Psoas muscle (tissue), 8 donors: ENCODE results near the gene RAD51B. TPM values are rescaled to one million over a fixed set of nuclear protein-coding genes. Genes with fewer than 3 reads are reported as not detected.

Source experiments
- ATAC-seq, 4 donors: fragments of 200-7000 bp; cut with Tn5 transposase; one replicate each; pipeline ENCODE4 v1.9.1; 2020; ENCODE audit warnings: moderate library complexity in 3 of 4, mild to moderate bottlenecking in 2 of 4
- DNase-seq, 2 donors: peaks; one replicate each; pipeline ENCODE4 v3.0.0-alpha.2; 2020
- H3K27ac ChIP-seq: fragments of 200-600 bp; one replicate; pipeline ENCODE4 v1.8.0; 2022
- H3K27me3 ChIP-seq, 3 donors: fragments of 200-600 bp in 1 of 3; one replicate each; pipeline versions ENCODE4 v1.6.1 to v1.8.0; 2013 to 2022; ENCODE audit warnings: low read length in 2 of 3, mild to moderate bottlenecking in 2 of 3, moderate library complexity in 1 of 3; ENCODE audit not compliant: insufficient read depth in 3 of 3
- H3K36me3 ChIP-seq, 2 donors: fragments of 200-600 bp in 1 of 2; one replicate each; pipeline versions ENCODE4 v1.6.1 to v1.8.0; 2013 to 2022; ENCODE audit warnings: low read depth in 1 of 2, mild to moderate bottlenecking in 1 of 2, moderate library complexity in 1 of 2; ENCODE audit not compliant: insufficient read depth in 1 of 2
- H3K4me1 ChIP-seq: fragments of 200-600 bp; one replicate; pipeline ENCODE4 v1.8.0; 2022
- H3K4me3 ChIP-seq: fragments of 200-600 bp; one replicate; pipeline ENCODE4 v1.8.0; 2022; ENCODE audit warnings: mild to moderate bottlenecking
- H3K9me3 ChIP-seq: fragments of 200-600 bp; one replicate; pipeline ENCODE4 v1.8.0; 2022
- WGBS, 3 donors: extraction: QIAGEN DNeasy Blood & Tissue Kit; methylation state at CpG; one replicate each; pipeline versions ENCODE4 v1.1.6 to v1.1.7; 2013; 5-methylcytosine and 5-hydroxymethylcytosine counted together
- intact Hi-C, 2 donors: fragments of 100-400 bp; cut with DNase I; formaldehyde crosslinking; loops; one replicate each; pipeline versions ENCODE4 v1.11.0 to v1.14.2; 2022
- polyA plus RNA-seq, 3 donors: library from polyadenylated mRNA; stranded (reverse); fragments of 200-250 nt; gene quantifications; one replicate each; pipeline ENCODE4 v1.2.3, GENCODE V29; 2013
- total RNA-seq, 4 donors: library from RNA; stranded (reverse); fragmentation: NEBNext Ultra II Directional in 2 of 4; extraction: Animal tissue kit (Norgen Biotek cat#: 25700) in 2 of 4; gene quantifications; one replicate each; pipeline versions ENCODE4 v1.2.1 to v1.2.4, GENCODE V29; 2021 to 2023
- TF ChIP-seq, protein P1 (sequence below): fragments of 200-600 bp; IDR thresholded peaks from one replicate; pipeline ENCODE4 v1.8.0; 2022; ENCODE audit warnings: antibody characterized with exemption
- donor health status: healthy with polysubstance abuse.
- donor health status: DM: no; HTN: no; CAD: no; lungs with moderate emphysema.
- donor health status: Bipolar disorder and iron deficiency.
- donor health status: healthy.
- donor health status: DM: yes; HTN: yes; CAD: no.
- donor health status: DM: no; HTN: no; CAD: no.
- donor health status: DM: no; HTN: no; CAD: no.
- donor health status: DM: yes; HTN: yes; CAD: no.

The RAD51B gene
- total and polyA plus RNA-seq, 7 donors = 0.60 to 7.2 (median 2.2) TPM

DNA sequence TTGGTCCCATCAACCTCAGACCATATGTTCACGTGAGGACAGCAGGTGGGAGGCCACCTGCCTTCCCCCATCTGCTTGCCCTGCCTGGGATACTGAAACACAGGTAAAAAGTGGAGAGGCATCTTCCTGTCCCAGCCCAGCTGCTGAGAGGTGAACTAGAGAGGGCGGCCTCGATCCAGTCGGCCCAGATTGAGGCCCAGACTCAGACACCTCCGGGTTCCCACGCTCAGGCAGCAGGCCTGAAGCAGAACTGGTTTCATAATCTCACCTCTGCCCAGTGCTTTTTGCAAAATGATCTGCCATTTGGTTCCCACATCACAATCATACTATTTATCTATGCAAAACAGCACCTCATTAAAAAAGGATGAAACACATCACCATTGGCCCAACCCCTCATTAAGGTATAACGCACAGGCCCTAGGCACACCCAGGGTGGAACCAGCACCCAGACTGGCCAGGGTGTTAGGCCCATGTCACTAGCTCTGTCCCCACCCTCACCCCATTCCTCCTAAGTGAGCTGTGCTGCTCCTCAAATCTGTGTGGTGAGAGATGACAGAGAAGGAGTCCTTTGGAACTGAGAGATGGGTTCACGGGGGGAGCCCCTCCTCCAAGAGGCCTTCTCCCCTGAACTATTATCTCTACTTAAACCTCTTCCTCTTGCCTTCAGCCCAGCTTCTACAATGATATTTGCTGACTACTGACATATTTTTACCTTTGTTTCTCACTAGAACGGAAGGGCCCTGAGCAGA is 892.2 kb downstream of the RAD51B start:
- TF ChIP-seq, protein P1, sequence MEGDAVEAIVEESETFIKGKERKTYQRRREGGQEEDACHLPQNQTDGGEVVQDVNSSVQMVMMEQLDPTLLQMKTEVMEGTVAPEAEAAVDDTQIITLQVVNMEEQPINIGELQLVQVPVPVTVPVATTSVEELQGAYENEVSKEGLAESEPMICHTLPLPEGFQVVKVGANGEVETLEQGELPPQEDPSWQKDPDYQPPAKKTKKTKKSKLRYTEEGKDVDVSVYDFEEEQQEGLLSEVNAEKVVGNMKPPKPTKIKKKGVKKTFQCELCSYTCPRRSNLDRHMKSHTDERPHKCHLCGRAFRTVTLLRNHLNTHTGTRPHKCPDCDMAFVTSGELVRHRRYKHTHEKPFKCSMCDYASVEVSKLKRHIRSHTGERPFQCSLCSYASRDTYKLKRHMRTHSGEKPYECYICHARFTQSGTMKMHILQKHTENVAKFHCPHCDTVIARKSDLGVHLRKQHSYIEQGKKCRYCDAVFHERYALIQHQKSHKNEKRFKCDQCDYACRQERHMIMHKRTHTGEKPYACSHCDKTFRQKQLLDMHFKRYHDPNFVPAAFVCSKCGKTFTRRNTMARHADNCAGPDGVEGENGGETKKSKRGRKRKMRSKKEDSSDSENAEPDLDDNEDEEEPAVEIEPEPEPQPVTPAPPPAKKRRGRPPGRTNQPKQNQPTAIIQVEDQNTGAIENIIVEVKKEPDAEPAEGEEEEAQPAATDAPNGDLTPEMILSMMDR = no peak
- intact Hi-C loops = no loop called here
- DNase-seq (no peak), ATAC-seq (no peak)
- H3K4me3 ChIP-seq = no peak overlapping the region
- no peak overlapping the region for H3K27ac ChIP-seq
- H3K27me3 ChIP-seq = no peaks in the 10 kb centered on the region
- no peaks in the 10 kb centered on the region for H3K9me3 ChIP-seq
- H3K36me3 ChIP-seq = no peaks in the 10 kb centered on the region
- peaks cover 7% of the 10 kb centered on the region for H3K4me1 ChIP-seq
- 86 to 93% (median 89%) methylated on average over 9 of the region's 9 CpGs for WGBS, 3 donors

DNA sequence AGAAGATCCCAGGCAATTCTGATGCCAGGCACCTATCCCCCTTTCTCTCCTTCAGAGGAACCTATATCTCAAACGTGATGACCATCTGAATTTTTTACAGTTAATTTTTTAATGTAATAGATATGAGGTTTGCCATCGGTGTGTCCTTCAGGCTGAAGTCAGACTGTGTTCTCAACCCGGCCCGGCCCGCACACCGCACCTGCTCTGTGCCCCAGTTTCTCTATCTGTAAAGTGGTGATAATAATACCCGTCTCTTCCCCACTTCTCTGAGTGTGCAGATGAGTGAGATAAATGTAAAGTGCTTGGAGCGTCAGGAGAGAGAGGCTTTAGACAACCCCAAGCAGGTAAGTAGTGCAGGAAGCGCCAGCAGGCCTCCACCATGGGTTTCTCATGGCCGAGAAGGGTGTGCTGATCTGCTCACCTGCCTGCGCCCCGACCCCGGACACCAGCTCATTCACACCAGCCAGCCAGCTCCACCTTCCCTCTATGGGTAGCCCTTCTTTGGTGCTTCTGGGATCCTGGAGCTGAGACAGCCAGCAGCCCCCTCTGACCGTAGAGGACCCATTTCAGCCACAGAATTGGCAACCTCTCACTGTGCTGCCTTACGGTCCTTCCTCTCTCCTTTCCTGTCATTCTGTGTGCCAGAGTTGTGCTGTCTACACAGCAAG is 893.3 kb downstream of the RAD51B start:
- Histone ChIP-seq H3K36me3 (no peaks in the 10 kb centered on the region), H3K9me3 (no peaks in the 10 kb centered on the region), H3K4me1 (peaks cover 4% of the 10 kb centered on the region), H3K27me3 (no peaks in the 10 kb centered on the region), H3K27ac (no peak overlapping the region), H3K4me3 (no peak overlapping the region)
- intact Hi-C loops = no loop called here
- ATAC-seq = no peak
- 91 to 95% (median 94%) methylated on average over 15 of the region's 15 CpGs for WGBS, 3 donors
- TF ChIP-seq, protein P1 = no peak
- no peak for DNase-seq

DNA sequence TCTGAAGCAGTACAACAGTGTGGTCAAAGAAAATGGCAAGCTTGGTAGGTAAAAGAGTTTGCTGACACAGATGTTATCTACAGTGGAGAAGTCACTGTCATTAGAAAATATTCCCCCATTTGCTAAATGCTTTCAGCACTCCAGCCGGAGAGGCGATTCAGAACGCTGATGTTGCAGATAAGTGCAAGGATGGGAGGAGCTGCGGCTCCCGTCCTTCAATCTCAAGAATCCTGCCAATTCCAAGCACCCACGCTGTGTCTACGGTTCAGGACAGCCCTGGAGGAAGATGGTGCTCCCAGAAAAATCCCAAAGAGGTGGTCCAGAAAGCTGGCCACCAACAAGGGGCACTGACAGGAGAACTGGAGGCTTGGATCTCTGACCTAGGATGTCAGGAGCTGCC is 894.2 kb downstream of the RAD51B start:
- no peaks in the 10 kb centered on the region for H3K36me3 ChIP-seq
- peaks cover 4% of the 10 kb centered on the region for H3K4me1 ChIP-seq
- no peak overlapping the region for H3K27ac ChIP-seq
- no peaks in the 10 kb centered on the region for H3K27me3 ChIP-seq
- intact Hi-C loops = no loop called here
- WGBS, 3 donors = 87 to 97% (median 89%) methylated on average over 7 of the region's 7 CpGs
- TF ChIP-seq, protein P1 = no peak
- DNase-seq (no peak), ATAC-seq (no peak)
- H3K4me3 ChIP-seq = no peak overlapping the region
- no peaks in the 10 kb centered on the region for H3K9me3 ChIP-seq

DNA sequence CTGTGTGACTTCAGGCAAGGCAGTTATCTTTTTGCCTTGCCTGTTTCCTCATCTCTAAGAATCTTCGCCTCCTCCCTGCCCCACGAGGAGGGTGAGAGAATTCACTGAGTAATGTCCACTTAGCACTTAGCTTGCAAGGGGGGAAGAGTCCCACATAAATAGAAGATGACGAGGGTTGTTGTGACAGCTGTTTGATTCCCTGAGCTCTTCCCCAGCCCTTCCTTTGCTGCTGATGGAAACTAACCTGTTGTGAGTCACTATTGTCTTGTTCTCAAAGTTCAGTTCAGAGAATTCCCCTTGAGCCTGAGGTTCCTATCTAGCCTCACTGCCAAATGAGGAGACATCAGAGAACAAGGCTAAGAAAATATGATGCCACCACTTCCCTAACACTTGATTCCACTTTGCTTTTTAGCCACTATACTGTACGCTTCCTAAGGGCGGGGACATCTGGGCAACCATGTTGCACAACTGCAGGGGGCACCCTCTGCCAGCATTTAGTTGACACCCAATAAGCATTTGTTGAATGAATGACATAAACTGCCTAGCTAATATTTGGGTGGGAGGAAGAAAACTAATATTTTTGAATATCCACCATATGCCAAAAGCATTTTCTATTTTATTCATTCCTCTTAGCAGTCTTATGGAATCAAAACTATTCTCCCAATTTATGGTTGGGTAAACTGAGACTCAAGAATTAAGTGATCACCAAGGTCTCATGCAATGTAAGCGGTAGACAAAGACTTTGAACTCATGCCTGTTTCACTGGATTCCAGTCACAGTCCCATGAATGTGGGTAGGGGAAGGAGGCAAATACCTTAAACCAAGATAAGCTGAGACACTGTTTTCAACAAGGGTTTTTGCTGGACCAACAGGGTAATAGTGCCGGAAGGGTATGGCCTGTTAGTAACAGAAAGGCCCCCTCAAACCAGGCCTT is 895.7 kb downstream of the RAD51B start:
- H3K9me3 ChIP-seq = no peaks in the 10 kb centered on the region
- WGBS, 3 donors = 78 to 83% (median 81%) methylated on average over 7 of the region's 7 CpGs
- DNase-seq = no peak
- peaks cover 4% of the 10 kb centered on the region for H3K4me1 ChIP-seq
- ATAC-seq = peak; percentile 89 to 94 (median 90)
- peak overlapping the region; percentile 69 for H3K27ac ChIP-seq
- no peaks in the 10 kb centered on the region for H3K27me3 ChIP-seq
- TF ChIP-seq, protein P1 = no peak
- intact Hi-C loops = loop anchor here in 1 of 2 donors (5.0 kb wide), 1 partner anchor 678 kb away; no protein-coding TSS in a partner anchor
- H3K36me3 ChIP-seq = no peaks in the 10 kb centered on the region
- H3K4me3 ChIP-seq = no peak overlapping the region
